HEK293 (cell line): ENCODE data around the gene WARS2.

Experiments
- CTCF ChIA-PET: fragments of 350-600 bp; formaldehyde crosslinking; extraction: SDS; loops from one replicate; lab custom pipeline; 2021; ENCODE audit warnings: antibody characterized with exemption; lab: Yijun Ruan, JAX
- POLR2A ChIA-PET: fragments of 300-600 bp; formaldehyde crosslinking; extraction: SDS; loops from one replicate; lab custom pipeline; 2020; ENCODE audit warnings: antibody characterized with exemption, inconsistent platforms; lab: Yijun Ruan, JAX
- H3K27ac ChIP-seq: fragments of 200-500 bp; sonication (Bioruptor generic); 2 replicates; pipeline ENCODE4 v1.5.1; 2014; ENCODE audit warnings: low read depth, low read length, control low read depth, inconsistent platforms; ENCODE audit errors: extremely low read depth
- H3K36me3 ChIP-seq, 2 experiments: fragments of 200-500 bp in 1 of 2; sonication (Bioruptor generic) in 1 of 2; 1 replicate in 1 of 2; 2 replicates in 1 of 2; pipeline ENCODE4 v1.5.1; 2014 to 2017; ENCODE audit warnings: inconsistent platforms in 2 of 2, low read length in 2 of 2; ENCODE audit not compliant: control insufficient read depth in 2 of 2, insufficient read depth in 1 of 2
- H3K4me1 ChIP-seq: fragments of 200-500 bp; sonication (Bioruptor generic); 2 replicates; pipeline ENCODE4 v1.5.1; 2014; ENCODE audit warnings: mild to moderate bottlenecking, low read length, inconsistent platforms; ENCODE audit not compliant: control insufficient read depth, insufficient read depth
- H3K4me3 ChIP-seq: 2 replicates; pipeline ENCODE4 v1.5.1; 2011; ENCODE audit warnings: low read depth, mild to moderate bottlenecking, control low read depth, low read length, moderate library complexity
- H3K9me3 ChIP-seq: fragments of 200-500 bp; sonication (Bioruptor generic); 2 replicates; pipeline ENCODE4 v1.5.1; 2014; ENCODE audit warnings: low read depth, low read length, inconsistent platforms; ENCODE audit not compliant: control insufficient read depth, insufficient read depth
- AEBP2 ChIP-seq: fragments of 450-650 bp; formaldehyde crosslinking; IDR thresholded peaks from 2 replicates; pipeline ENCODE4 v1.5.1; 2016; ENCODE audit warnings: missing biosample characterization, missing genetic modification characterization, borderline replicate concordance
- GLI2 ChIP-seq: fragments of 450-650 bp; formaldehyde crosslinking; IDR thresholded peaks from 2 replicates; pipeline ENCODE4; 2017; ENCODE audit warnings: missing biosample characterization, missing genetic modification characterization, low read depth, borderline replicate concordance
- GLIS1 ChIP-seq: fragments of 450-650 bp; formaldehyde crosslinking; IDR thresholded peaks from 2 replicates; pipeline ENCODE4 v1.5.1; 2016; ENCODE audit warnings: missing biosample characterization, missing genetic modification characterization
- KLF10 ChIP-seq: fragments of 450-650 bp; IDR thresholded peaks from 2 replicates; pipeline ENCODE4 v1.5.1; 2018; ENCODE audit warnings: missing biosample characterization, mild to moderate bottlenecking, missing genetic modification characterization
- KLF8 ChIP-seq: fragments of 450-650 bp; formaldehyde crosslinking; IDR thresholded peaks from 2 replicates; pipeline ENCODE4 v1.5.1; 2016; ENCODE audit warnings: missing biosample characterization, missing genetic modification characterization
- OVOL3 ChIP-seq: fragments of 450-650 bp; formaldehyde crosslinking; IDR thresholded peaks from 2 replicates; pipeline ENCODE4 v1.5.1; 2016; ENCODE audit warnings: missing biosample characterization, missing genetic modification characterization
- ZFHX2 ChIP-seq: fragments of 450-650 bp; formaldehyde crosslinking; conservative IDR thresholded peaks from 2 replicates; pipeline ENCODE4 v1.5.1; 2016; ENCODE audit warnings: missing biosample characterization, missing genetic modification characterization
- ZIC2 ChIP-seq: fragments of 450-650 bp; formaldehyde crosslinking; IDR thresholded peaks from 2 replicates; pipeline ENCODE4 v1.5.1; 2016; ENCODE audit warnings: missing biosample characterization, missing genetic modification characterization
- ZNF146 ChIP-seq: fragments of 450-650 bp; formaldehyde crosslinking; IDR thresholded peaks from 2 replicates; pipeline ENCODE4 v1.5.1; 2016; ENCODE audit warnings: missing biosample characterization, missing genetic modification characterization
- ZNF174 ChIP-seq: fragments of 450-650 bp; formaldehyde crosslinking; IDR thresholded peaks from 2 replicates; pipeline ENCODE4 v1.5.0; 2017; ENCODE audit warnings: missing biosample characterization, mild to moderate bottlenecking, missing genetic modification characterization
- ZNF214 ChIP-seq: fragments of 450-650 bp; formaldehyde crosslinking; IDR thresholded peaks from 2 replicates; pipeline ENCODE4 v1.5.1; 2017; ENCODE audit warnings: missing biosample characterization, mild to moderate bottlenecking, missing genetic modification characterization, borderline replicate concordance
- ZNF302 ChIP-seq: fragments of 450-650 bp; formaldehyde crosslinking; IDR thresholded peaks from 2 replicates; pipeline ENCODE4 v1.5.1; 2016; ENCODE audit warnings: missing biosample characterization, missing genetic modification characterization, low read depth
- ZNF394 ChIP-seq: fragments of 450-650 bp; formaldehyde crosslinking; IDR thresholded peaks from 2 replicates; pipeline ENCODE4 v1.5.1; 2016; ENCODE audit warnings: missing biosample characterization, missing genetic modification characterization, mild to moderate bottlenecking, moderate library complexity, borderline replicate concordance
- ZNF423 ChIP-seq: fragments of 450-650 bp; formaldehyde crosslinking; IDR thresholded peaks from 2 replicates; pipeline ENCODE4 v1.5.1; 2016; ENCODE audit warnings: missing biosample characterization, missing genetic modification characterization
- ZNF473 ChIP-seq: fragments of 450-650 bp; formaldehyde crosslinking; IDR thresholded peaks from 2 replicates; pipeline ENCODE4 v1.5.1; 2017; ENCODE audit warnings: missing biosample characterization, missing genetic modification characterization
- ZNF510 ChIP-seq: fragments of 450-650 bp; formaldehyde crosslinking; IDR thresholded peaks from 2 replicates; pipeline ENCODE4 v1.5.1; 2018; ENCODE audit warnings: mild to moderate bottlenecking, missing genetic modification characterization, missing biosample characterization; ENCODE audit not compliant: insufficient replicate concordance
- ZNF585B ChIP-seq: fragments of 450-650 bp; formaldehyde crosslinking; IDR thresholded peaks from 2 replicates; pipeline ENCODE4 v1.5.1; 2016; ENCODE audit warnings: missing biosample characterization, missing genetic modification characterization
- ZNF600 ChIP-seq: fragments of 450-650 bp; formaldehyde crosslinking; IDR thresholded peaks from 2 replicates; pipeline ENCODE4 v1.5.1; 2016; ENCODE audit warnings: missing biosample characterization, missing genetic modification characterization
- ZSCAN16 ChIP-seq: fragments of 450-650 bp; formaldehyde crosslinking; IDR thresholded peaks from 2 replicates; pipeline ENCODE4 v1.5.1; 2016; ENCODE audit warnings: missing biosample characterization, missing genetic modification characterization
- TF ChIP-seq, protein P1 (sequence below): fragments of 450-650 bp; formaldehyde crosslinking; IDR thresholded peaks from 2 replicates; pipeline ENCODE4 v1.5.1; 2017; ENCODE audit warnings: missing biosample characterization, missing genetic modification characterization
- TF ChIP-seq, protein P2 (sequence below): fragments of 450-650 bp; formaldehyde crosslinking; IDR thresholded peaks from 2 replicates; pipeline ENCODE4 v1.5.1; 2016; ENCODE audit warnings: missing biosample characterization, missing genetic modification characterization
- TF ChIP-seq, protein P3 (sequence below): fragments of 450-650 bp; formaldehyde crosslinking; IDR thresholded peaks from 2 replicates; pipeline ENCODE4 v1.5.1; 2016; ENCODE audit warnings: missing biosample characterization, missing genetic modification characterization

Gene WARS2

DNA sequence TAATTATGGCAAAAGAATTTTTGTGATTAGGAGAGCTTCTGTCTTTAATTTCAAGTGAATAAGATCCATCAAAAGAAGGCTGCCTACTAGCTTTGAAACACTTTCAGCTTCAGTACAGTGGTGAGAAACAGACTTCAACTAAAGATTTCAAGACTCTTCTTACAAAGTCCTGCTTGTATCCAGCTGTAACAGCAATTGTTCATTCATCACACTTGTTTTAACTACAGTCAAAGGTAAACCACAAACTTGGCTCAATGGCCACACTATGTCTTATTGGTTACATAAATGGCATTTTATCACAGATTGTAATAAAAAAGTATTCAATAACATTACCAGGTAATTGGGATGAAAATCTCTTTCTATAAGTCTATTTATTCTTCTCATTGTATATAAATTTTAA, 59.2 kb downstream of the WARS2 start:
- H3K4me3 ChIP-seq, result no peak overlapping the region
- H3K27ac ChIP-seq, result no peak overlapping the region
- CTCF ChIA-PET, result interaction anchor here (0.5 to 0.7 kb wide), 2 partner anchors 77 to 195 kb away, joined by 3 read pairs; no protein-coding TSS in a partner anchor
- POLR2A ChIA-PET, result no interaction called here
- H3K9me3 ChIP-seq, result no peaks in the 10 kb centered on the region
- no peaks in the 10 kb centered on the region for H3K36me3 ChIP-seq
- TF ChIP-seq GLI2 (tag by site-specific recombination), result no peak
- no peak for TF ChIP-seq ZNF146 (tag by site-specific recombination)
- TF ChIP-seq, protein P1, sequence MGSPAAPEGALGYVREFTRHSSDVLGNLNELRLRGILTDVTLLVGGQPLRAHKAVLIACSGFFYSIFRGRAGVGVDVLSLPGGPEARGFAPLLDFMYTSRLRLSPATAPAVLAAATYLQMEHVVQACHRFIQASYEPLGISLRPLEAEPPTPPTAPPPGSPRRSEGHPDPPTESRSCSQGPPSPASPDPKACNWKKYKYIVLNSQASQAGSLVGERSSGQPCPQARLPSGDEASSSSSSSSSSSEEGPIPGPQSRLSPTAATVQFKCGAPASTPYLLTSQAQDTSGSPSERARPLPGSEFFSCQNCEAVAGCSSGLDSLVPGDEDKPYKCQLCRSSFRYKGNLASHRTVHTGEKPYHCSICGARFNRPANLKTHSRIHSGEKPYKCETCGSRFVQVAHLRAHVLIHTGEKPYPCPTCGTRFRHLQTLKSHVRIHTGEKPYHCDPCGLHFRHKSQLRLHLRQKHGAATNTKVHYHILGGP, result no peak
- TF ChIP-seq, protein P2, sequence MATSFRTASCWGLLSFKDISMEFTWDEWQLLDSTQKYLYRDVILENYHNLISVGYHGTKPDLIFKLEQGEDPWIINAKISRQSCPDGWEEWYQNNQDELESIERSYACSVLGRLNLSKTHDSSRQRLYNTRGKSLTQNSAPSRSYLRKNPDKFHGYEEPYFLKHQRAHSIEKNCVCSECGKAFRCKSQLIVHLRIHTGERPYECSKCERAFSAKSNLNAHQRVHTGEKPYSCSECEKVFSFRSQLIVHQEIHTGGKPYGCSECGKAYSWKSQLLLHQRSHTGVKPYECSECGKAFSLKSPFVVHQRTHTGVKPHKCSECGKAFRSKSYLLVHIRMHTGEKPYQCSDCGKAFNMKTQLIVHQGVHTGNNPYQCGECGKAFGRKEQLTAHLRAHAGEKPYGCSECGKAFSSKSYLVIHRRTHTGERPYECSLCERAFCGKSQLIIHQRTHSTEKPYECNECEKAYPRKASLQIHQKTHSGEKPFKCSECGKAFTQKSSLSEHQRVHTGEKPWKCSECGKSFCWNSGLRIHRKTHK, result no peak
- no peak for TF ChIP-seq ZNF423 (tag by site-specific recombination)
- TF ChIP-seq ZNF510 (tag by site-specific recombination), result no peak
- TF ChIP-seq ZNF302 (tag by site-specific recombination), result no peak
- no peak for TF ChIP-seq ZNF585B (tag by site-specific recombination)
- TF ChIP-seq KLF8 (tag by site-specific recombination), result no peak
- TF ChIP-seq, protein P3, sequence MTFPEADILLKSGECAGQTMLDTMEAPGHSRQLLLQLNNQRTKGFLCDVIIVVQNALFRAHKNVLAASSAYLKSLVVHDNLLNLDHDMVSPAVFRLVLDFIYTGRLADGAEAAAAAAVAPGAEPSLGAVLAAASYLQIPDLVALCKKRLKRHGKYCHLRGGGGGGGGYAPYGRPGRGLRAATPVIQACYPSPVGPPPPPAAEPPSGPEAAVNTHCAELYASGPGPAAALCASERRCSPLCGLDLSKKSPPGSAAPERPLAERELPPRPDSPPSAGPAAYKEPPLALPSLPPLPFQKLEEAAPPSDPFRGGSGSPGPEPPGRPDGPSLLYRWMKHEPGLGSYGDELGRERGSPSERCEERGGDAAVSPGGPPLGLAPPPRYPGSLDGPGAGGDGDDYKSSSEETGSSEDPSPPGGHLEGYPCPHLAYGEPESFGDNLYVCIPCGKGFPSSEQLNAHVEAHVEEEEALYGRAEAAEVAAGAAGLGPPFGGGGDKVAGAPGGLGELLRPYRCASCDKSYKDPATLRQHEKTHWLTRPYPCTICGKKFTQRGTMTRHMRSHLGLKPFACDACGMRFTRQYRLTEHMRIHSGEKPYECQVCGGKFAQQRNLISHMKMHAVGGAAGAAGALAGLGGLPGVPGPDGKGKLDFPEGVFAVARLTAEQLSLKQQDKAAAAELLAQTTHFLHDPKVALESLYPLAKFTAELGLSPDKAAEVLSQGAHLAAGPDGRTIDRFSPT, result no peak
- no peak for TF ChIP-seq ZNF473 (tag by site-specific recombination)
- no peak for TF ChIP-seq ZSCAN16
- no peak for TF ChIP-seq AEBP2
- no peak for TF ChIP-seq ZNF214 (tag by site-specific recombination)
- no peak for TF ChIP-seq ZNF174 (tag by site-specific recombination)
- no peak for TF ChIP-seq OVOL3 (tag by site-specific recombination)
- H3K4me1 ChIP-seq, result no peaks in the 10 kb centered on the region

DNA sequence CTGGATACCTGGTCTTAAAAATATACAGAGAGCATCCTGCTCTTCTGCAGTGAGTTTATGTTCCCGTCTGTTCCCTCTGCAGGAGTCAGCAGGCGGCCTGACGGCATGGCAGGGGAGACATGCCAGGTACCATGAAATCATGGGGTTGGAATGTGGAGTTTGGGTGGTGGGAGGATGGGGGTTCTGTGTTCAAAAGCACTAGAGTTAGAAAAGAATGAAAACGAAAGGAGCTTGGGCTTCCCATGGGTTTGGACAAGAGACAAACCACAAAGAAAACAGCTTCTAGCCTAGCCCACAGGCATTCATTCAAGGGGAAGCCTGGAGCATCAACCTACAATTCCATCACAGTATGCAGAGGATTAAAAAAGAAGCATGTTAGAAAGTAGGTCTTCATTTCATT, 59.9 kb downstream of the WARS2 start:
- no peaks in the 10 kb centered on the region for H3K9me3 ChIP-seq
- CTCF ChIA-PET, result interaction anchor here (0.7 kb wide), 1 partner anchor 196 kb away, joined by 3 read pairs; no protein-coding TSS in a partner anchor
- H3K4me1 ChIP-seq, result no peaks in the 10 kb centered on the region
- no peaks in the 10 kb centered on the region for H3K36me3 ChIP-seq
- H3K27ac ChIP-seq, result no peak overlapping the region
- POLR2A ChIA-PET, result no interaction called here
- TF ChIP-seq KLF10 (tag by site-specific recombination), result no peak
- peak; percentile 58 for TF ChIP-seq ZNF600
- peak; percentile 67 for TF ChIP-seq ZFHX2
- TF ChIP-seq ZNF394, result no peak
- peak; percentile 77 for TF ChIP-seq ZIC2 (tag by site-specific recombination)
- TF ChIP-seq GLIS1, result peak; percentile 80
- H3K4me3 ChIP-seq, result no peak overlapping the region
